ENCODE results near the gene DCP1A. TPM values are rescaled to one million over a fixed set of nuclear protein-coding genes. Genes with fewer than 3 reads are reported as not detected.
A peak's percentile ranks its signal among the peaks of the same experiment; 100 is the strongest.
"Not testable (repeated sequence)": the region's sequence is repeated elsewhere in the genome, so short reads cannot be mapped to it uniquely, and the experiment has no call there.

The DCP1A gene
- 10 to 100 TPM; 35.4 to 36.7 TPM for total RNA-seq

DNA sequence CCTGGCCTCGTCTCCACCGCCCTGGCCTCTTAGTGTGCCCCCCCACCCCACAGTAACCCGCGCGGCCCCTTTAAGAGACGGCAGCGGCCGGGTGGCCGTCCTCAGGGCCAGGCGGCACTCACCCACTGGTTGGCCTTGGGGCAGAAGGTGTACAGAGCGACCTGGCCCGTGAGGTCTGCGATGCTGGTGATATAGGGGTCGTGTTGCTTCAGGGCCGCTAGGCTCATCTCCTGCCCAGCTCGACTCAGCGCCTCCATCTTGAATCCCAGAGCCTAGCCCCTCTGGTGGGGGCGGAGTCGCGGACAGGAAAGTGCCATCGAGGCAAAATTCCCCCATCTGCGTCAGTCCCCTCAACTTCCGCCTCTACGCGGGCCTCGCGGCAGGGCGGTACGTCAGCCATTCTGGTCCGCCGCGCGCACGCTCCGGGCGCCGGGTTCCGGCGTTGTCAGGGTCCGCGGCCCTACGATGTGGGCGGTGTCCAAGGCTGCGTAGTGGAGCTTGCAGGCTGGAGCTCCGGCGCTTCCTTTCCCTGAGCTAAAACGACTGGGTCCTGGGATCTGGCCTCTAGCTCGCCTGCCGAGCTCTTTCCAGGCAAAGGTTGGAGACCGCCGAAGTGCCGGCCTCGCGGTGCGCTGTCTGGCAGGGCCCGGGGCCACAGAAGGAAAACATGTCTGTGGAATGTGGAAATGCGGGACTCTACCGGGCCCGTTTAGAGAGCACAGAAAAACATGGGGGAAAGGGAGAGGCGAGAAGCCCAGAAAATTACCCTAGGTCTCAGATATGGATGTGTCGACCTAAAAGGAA is at the start of gene DCP1A:
DCP1A (minus strand) TSS at position 283 of the 804 bp plus-strand sequence; CDS start at position 257, 26 bp downstream.
- Mint-ChIP-seq H3K36me3 (peaks cover 16 to 18% of the 10 kb centered on the region in 2 donors), H3K27ac (peak within 1 kb of the TSS; percentile 99 to 100), H3K9me3 (no peaks in the 10 kb centered on the region)
- peak; percentile 97 for ATAC-seq
- DNase-seq (ENCODE audit: low spot score in 2 of 2) = peak; percentile 97 to 98

DNA sequence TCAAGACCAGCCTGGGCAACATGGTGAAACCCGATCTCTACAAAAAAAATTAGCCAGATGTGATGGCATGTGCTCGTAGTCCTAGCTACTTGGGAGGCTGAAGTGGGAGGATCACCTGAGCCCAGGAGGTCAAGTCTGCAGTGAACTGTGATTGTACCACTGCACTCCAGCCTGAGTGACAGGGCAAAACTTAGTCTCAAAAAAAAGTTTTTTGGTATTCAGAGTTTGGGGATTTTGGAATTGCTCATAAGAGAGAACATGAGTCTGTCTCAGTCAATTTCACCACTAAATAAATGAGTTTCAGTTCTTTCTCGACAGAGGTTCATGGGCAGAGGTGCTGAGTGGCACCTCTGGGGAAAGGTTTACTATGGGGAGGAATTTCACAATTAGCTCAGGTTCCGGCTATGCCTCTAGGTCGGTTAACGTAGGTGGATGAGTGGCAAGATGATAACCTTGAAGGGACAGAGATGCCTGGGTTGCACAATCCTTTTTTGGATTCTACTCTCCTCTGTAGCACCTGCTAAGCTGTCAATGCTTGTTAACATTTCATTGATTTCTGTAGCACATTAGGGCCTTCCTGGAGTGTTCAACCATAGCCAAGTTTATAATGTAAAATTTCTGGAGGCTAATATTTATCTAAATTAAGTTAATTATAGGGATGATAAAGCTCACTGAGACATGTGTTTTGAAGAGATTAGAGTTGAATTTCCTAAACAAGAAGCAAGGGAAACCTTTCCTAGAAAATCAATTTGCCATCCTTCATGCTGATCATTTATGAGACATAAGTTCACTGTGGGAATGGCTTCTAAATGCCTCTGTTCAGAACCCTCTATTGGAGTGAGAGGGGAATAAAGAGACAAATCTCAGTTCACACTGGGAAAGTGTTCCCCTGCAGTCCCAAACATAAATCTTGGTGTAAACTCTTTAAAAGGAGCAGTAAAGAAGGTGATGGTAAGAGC is 37.4 kb upstream of the DCP1A start:
- DNase-seq (ENCODE audit: low spot score in 2 of 2) = no peak
- Mint-ChIP-seq H3K27ac (peak overlapping the region in 1 of 2 donors; percentile 13), H3K36me3 (no peaks in the 10 kb centered on the region), H3K9me3 (no peaks in the 10 kb centered on the region)
- no peak for ATAC-seq

- ATAC-seq (peak; percentile 16 to 81), DNase-seq (ENCODE audit: low spot score in 2 of 2) (no peak)
- H3K27ac Mint-ChIP-seq = no peak overlapping the region
- no peaks in the 10 kb centered on the region for H3K36me3 Mint-ChIP-seq
- no peaks in the 10 kb centered on the region for H3K9me3 Mint-ChIP-seq
Observed at GRCh38 chr3:53382106-53382505, 34.8 kb upstream of the DCP1A start.

DNA sequence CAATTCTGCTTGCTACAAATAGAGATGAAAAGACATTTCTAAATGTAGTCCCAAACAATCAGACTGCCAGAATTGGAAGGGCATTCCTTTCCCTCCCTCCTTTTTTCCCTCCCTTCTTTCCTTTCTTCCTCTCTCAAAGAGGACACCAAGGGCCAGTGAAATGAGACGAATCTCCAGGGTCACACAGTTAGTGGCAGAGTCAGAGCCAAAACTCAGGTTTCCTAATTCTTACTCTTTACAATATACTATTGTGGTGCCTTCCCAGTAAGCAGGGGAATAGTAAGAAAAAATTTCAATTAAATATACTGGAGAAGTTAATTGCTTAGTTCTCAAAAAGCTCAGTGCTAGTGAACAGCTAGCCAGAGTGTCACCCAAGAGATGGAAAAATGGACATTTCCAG is 33.0 kb upstream of the DCP1A start:
- Mint-ChIP-seq H3K36me3 (no peaks in the 10 kb centered on the region), H3K9me3 (no peaks in the 10 kb centered on the region), H3K27ac (no peak overlapping the region)
- DNase-seq (ENCODE audit: low spot score in 2 of 2) = no peak
- no peak for ATAC-seq

- no peak for DNase-seq (ENCODE audit: low spot score in 2 of 2)
- H3K27ac Mint-ChIP-seq = no peak overlapping the region
- H3K9me3 Mint-ChIP-seq = no peaks in the 10 kb centered on the region
- H3K36me3 Mint-ChIP-seq = no peaks in the 10 kb centered on the region
- no peak for ATAC-seq
Observed at GRCh38 chr3:53379898-53380297, 32.6 kb upstream of the DCP1A start.

DNA sequence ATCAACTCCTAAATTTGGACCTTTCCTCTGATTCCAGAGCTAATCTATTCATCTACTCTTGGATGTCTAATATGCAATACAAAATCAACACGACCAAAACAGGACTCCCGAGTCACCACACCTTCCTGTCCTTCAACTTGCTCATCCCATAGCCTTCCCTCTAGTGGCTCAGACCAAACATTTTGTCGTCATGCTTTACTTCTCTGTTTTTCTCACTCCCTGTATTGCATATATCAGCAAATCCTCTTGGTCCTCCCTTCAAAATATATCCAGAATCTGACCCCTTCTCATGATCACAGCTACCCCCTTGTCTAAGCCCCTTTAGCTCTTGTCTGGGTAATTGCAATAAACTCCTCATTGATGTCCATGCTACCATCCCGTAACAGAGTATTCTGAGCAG is 30.5 kb upstream of the DCP1A start:
- ATAC-seq = no peak
- Mint-ChIP-seq H3K36me3 (no peaks in the 10 kb centered on the region), H3K27ac (peak overlapping the region in 1 of 2 donors; percentile 41)

GRCh38 chr3:53376679-53377078 is 29.3 kb upstream of the DCP1A start:
- ATAC-seq (no peak), DNase-seq (ENCODE audit: low spot score in 2 of 2) (no peak)
- H3K27ac Mint-ChIP-seq = no peak overlapping the region

More for the DNA sequence above, 30.5 kb upstream of the DCP1A start:
- DNase-seq (ENCODE audit: low spot score in 2 of 2) = no peak
- no peaks in the 10 kb centered on the region for H3K9me3 Mint-ChIP-seq

DNA sequence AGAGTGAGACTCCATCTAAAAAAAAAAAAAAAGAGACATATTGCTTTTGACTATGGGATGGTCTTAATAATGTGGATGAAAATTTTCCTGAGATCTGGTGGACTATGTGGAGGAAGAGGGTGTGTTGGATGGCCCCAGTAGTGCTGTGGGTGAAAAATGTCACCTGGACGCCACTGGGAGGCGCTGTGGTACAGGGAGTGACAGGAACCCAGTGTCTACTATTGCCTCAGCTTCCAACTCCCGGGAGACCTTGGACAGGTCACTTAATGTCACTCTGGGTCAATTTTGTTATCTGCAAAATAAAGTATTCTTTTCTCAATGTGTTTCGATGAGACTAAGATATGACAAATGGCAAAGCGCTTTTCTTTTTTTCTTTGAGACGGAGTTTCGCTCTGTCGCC is 27.7 kb upstream of the DCP1A start:
- ATAC-seq (peak; percentile 81 to 83), DNase-seq (ENCODE audit: low spot score in 2 of 2) (peak in 1 of 2 donors; percentile 71)
- H3K27ac Mint-ChIP-seq = no peak overlapping the region
- H3K36me3 Mint-ChIP-seq = peaks cover 4 to 5% of the 10 kb centered on the region in 2 donors
- no peaks in the 10 kb centered on the region for H3K9me3 Mint-ChIP-seq

More at GRCh38 chr3:53376679-53377078, 29.3 kb upstream of the DCP1A start:
- no peaks in the 10 kb centered on the region for H3K9me3 Mint-ChIP-seq
- H3K36me3 Mint-ChIP-seq = no peaks in the 10 kb centered on the region

- not testable (repeated sequence) for DNase-seq (ENCODE audit: low spot score in 2 of 2); H3K27ac Mint-ChIP-seq; H3K9me3 Mint-ChIP-seq; ATAC-seq; H3K36me3 Mint-ChIP-seq
Observed at GRCh38 chr3:53370719-53371118, 23.4 kb upstream of the DCP1A start.

GRCh38 chr3:53361852-53362251 is 14.5 kb upstream of the DCP1A start:
- H3K36me3 Mint-ChIP-seq = no peaks in the 10 kb centered on the region
- no peak overlapping the region for H3K27ac Mint-ChIP-seq
- DNase-seq (ENCODE audit: low spot score in 2 of 2) = no peak
- no peak for ATAC-seq
- H3K9me3 Mint-ChIP-seq = no peaks in the 10 kb centered on the region

- H3K36me3 Mint-ChIP-seq = no peaks in the 10 kb centered on the region
- ATAC-seq (no peak), DNase-seq (ENCODE audit: low spot score in 2 of 2) (no peak)
- no peak overlapping the region for H3K27ac Mint-ChIP-seq
- no peaks in the 10 kb centered on the region for H3K9me3 Mint-ChIP-seq
Observed at GRCh38 chr3:53357458-53357857, 10.1 kb upstream of the DCP1A start.

DNA sequence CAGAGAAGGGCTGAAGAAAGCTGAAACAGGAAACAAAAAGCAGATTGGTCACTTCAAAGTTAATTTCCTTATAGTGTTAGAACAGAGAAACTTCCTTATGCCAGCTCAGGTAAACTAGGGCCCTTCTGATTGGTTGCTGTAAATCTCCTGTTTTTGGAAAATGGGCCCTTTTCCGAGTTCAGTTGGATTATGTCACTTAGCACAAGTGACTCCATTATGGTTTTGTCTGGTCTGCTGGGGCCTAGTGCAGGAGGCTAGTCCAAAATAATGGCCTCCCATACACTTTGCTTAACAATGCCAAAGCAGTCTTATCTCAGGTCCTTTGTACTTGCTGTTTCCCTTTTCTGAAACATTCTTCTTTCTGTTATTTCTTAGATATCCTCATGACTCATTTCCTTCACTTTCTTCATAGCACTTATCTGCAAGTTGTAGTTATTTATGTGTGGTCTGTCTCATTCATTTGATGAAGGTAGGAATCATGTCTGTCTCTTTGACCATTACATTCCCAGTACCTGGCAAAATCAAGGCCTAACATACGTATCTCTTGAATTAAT is 7.7 kb upstream of the DCP1A start:
- peak in 1 of 2 donors; percentile 35 for ATAC-seq
- no peaks in the 10 kb centered on the region for H3K36me3 Mint-ChIP-seq
- DNase-seq (ENCODE audit: low spot score in 2 of 2) = no peak
- H3K9me3 Mint-ChIP-seq = no peaks in the 10 kb centered on the region
- H3K27ac Mint-ChIP-seq = no peak overlapping the region

- Mint-ChIP-seq H3K27ac (no peak overlapping the region), H3K9me3 (no peaks in the 10 kb centered on the region), H3K36me3 (no peaks in the 10 kb centered on the region)
- DNase-seq (ENCODE audit: low spot score in 2 of 2) (no peak), ATAC-seq (no peak)
Observed at GRCh38 chr3:53353202-53353601, 5.9 kb upstream of the DCP1A start.

GRCh38 chr3:53350652-53351051 is 3.3 kb upstream of the DCP1A start:
- ATAC-seq (no peak), DNase-seq (ENCODE audit: low spot score in 2 of 2) (no peak)
- H3K36me3 Mint-ChIP-seq = peaks cover 16 to 18% of the 10 kb centered on the region in 2 donors
- no peaks in the 10 kb centered on the region for H3K9me3 Mint-ChIP-seq
- H3K27ac Mint-ChIP-seq = no peak overlapping the region

DNA sequence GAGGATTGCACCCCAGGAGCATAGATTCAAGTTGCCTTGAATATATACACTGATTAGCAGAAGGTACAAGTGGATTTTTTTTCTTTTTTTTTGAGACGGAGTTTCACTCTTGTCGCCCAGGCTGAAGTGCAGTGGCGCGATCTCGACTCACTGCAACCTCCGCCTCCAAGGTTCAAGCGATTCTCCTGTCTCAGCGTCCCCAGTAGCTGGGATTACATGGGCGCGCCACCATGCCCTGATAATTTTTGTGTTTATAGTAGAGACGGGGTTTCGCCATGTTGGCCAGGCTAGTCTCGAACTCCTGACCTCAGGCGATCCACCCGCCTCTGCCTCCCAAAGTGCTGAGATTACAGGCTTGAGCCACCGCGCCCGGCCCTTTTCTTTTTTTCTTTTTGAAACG is 775 bp upstream of the DCP1A start:
- peaks cover 16 to 18% of the 10 kb centered on the region in 2 donors for H3K36me3 Mint-ChIP-seq
- H3K9me3 Mint-ChIP-seq; ATAC-seq; DNase-seq (ENCODE audit: low spot score in 2 of 2): not testable (repeated sequence)
- peak overlapping the region; percentile 99 to 100 for H3K27ac Mint-ChIP-seq

DNA sequence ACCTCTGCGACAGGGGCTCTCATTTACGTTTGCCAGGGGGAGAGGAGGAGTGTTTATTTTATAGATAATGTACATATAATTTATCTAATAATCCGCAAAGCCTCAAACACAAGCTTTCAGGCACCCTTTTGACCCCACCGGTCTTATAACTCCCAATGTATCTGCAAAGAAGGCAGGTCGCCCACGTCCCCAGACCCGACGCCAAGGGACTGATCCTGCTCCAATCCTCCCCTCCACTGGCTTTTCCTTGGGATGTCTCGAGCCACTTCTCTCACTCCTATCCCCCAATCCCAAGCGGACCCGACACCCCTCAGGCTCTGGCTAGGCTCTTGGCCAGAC is 452 bp downstream of the DCP1A start:
- ATAC-seq = peak in 1 of 2 donors; percentile 6
- peaks cover 16 to 18% of the 10 kb centered on the region in 2 donors for H3K36me3 Mint-ChIP-seq
- H3K9me3 Mint-ChIP-seq = no peaks in the 10 kb centered on the region

GRCh38 chr3:53346514-53346913 is 829 bp downstream of the DCP1A start:
- Mint-ChIP-seq H3K36me3 (peaks cover 16 to 18% of the 10 kb centered on the region in 2 donors), H3K27ac (peak overlapping the region; percentile 99 to 100), H3K9me3 (no peaks in the 10 kb centered on the region)
- DNase-seq (ENCODE audit: low spot score in 2 of 2) (no peak), ATAC-seq (no peak)

More for the DNA sequence above, 452 bp downstream of the DCP1A start:
- no peak for DNase-seq (ENCODE audit: low spot score in 2 of 2)
- H3K27ac Mint-ChIP-seq = peak overlapping the region; percentile 99 to 100

All from activated naive CD4-positive, alpha-beta T cell treated with anti-CD3 and anti-CD28 coated beads, Interleukin-2, amount 50 U/mL, for 72 hours (primary cell).